HFF-Myc (cell line): ENCODE data around the gene OTOG.

ENCODE experiments used
- DNase-seq: peaks from one replicate; pipeline ENCODE4 v3.0.0-alpha.2; 2011; ENCODE audit warnings: low read depth; ENCODE audit errors: extremely low read depth
- H3K4me3 ChIP-seq: replicated peaks from 2 replicates; pipeline ENCODE4 v1.5.1; 2011; ENCODE audit warnings: low read depth, mild to moderate bottlenecking, control low read depth, low read length
- TF ChIP-seq, protein P1 (sequence below): IDR thresholded peaks from 2 replicates; pipeline ENCODE4 v1.5.1; 2012; ENCODE audit warnings: mild to moderate bottlenecking, low read depth, low read length, control low read depth; ENCODE audit errors: missing control alignments

The OTOG gene

DNA sequence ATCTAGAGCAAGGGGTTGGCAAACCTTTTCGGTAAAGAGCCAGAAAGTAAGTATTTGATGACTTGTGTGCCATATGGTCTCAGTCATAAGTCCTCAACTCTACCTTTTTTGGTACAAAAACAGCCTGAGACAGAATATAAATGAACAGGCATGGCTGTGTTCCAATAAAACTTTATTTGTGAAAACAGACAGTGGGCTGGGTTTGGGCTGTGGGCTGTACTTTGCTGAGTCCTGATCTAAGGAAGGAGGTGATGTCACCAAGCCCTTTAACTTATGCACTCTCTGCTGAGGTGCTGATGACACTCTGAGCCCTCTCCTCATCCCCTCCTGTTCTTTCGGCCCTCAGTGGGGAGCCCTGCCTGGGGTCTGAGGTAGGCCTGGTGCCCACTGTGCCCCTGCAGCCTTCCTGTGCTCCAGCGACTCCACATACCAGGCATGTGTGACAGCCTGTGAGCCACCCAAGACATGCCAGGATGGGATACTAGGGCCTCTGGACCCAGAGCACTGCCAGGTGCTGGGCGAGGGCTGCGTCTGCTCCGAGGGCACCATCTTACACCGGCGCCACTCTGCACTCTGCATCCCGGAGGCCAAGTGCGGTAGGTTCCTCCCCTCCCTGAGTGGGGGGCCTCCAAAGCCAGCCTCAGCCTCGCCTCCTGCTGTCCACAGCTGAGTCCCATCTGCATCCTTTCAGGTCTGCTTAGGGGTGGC, 86.4 kb downstream of the OTOG start:
- no peak overlapping the region for H3K4me3 ChIP-seq
- DNase-seq = no peak
- TF ChIP-seq, protein P1, sequence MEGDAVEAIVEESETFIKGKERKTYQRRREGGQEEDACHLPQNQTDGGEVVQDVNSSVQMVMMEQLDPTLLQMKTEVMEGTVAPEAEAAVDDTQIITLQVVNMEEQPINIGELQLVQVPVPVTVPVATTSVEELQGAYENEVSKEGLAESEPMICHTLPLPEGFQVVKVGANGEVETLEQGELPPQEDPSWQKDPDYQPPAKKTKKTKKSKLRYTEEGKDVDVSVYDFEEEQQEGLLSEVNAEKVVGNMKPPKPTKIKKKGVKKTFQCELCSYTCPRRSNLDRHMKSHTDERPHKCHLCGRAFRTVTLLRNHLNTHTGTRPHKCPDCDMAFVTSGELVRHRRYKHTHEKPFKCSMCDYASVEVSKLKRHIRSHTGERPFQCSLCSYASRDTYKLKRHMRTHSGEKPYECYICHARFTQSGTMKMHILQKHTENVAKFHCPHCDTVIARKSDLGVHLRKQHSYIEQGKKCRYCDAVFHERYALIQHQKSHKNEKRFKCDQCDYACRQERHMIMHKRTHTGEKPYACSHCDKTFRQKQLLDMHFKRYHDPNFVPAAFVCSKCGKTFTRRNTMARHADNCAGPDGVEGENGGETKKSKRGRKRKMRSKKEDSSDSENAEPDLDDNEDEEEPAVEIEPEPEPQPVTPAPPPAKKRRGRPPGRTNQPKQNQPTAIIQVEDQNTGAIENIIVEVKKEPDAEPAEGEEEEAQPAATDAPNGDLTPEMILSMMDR = no peak

DNA sequence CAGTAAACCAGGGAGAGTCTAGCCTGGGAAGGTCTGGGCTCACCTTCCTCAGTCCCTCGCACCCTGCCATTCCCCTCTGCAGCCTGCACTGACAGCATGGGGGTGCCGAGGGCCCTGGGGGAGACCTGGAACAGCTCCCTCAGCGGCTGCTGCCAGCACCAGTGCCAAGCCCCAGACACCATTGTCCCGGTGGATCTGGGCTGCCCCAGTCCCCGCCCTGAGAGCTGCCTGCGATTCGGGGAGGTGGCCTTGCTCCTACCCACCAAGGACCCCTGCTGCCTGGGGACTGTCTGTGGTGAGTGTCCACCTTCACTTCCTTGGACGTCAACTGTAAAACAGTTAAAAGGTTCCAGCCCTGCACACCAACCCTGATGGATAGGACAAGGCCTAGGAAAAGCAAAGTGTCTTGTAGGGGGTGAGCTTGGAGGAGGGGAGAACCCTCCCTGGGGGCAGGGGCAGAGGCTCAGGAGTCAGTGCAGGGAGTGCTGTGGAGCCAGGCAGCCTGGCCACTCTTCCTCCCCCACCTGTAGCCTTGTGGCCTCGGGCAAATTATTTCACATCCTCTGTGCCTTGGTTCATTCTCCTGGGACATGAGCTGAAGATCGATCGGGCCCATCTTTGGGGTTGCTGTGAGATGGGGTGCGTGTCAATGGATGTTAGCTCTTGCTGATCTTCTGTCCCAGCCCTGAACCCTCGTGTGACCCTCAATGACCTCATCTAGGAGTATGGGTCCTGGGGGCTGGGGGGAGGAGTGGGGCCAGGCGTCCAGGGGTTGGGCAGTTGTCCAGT, 87.1 kb downstream of the OTOG start:
- no peak overlapping the region for H3K4me3 ChIP-seq
- no peak for DNase-seq
- TF ChIP-seq, protein P1 = no peak

DNA sequence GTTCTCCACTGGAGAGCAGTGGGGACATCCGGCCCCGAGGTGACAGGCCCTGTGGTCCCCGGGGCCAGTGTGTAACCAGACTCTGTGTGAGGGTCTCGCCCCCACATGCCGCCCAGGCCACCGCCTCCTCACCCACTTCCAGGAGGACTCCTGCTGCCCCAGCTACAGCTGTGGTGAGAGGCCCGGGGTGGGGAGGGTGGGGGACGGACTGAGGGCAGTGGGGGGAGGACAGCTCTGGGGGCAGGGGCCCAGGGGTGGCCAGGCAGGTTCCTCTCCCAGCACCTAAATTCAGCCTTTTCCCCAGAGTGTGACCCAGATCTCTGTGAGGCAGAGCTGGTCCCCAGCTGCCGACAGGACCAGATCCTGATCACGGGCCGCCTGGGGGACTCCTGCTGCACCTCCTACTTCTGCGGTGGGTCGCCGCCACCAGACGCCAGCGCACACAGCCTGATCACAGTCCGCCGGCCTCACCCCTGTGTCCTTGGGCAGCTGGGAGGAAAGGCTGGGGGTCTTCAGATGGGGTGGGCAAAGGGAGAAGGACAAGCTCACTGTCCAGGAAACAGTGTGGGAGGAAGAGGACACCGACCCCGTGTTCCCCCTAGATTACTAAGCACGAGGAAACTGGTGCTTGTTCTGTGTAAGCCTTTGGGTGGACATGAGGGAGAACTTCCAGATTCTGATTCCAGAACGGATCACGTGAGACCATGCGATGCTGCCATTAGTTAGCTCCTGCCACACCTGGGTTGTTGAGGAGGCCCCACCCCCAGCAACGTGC, 87.9 kb downstream of the OTOG start:
- no peak overlapping the region for H3K4me3 ChIP-seq
- no peak for DNase-seq
- TF ChIP-seq, protein P1 = no peak

DNA sequence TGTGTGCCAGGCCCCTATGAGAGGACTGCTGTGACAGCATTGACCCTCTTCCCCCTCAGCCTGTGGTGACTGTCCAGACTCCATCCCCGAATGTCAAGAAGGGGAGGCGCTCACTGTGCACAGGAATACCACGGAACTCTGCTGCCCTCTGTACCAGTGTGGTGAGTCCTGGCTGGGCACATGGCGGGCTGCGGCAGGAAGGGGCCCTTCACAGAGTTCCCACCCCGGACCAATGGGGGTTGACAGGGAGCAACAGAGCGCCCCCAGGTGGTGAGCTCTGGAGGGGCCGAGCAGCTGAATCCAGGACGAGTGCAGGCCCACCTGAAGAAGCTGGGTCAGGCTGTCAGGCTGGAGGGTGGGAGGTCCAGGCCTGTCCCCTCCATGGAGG, 88.5 kb downstream of the OTOG start:
- TF ChIP-seq, protein P1 = no peak
- H3K4me3 ChIP-seq = no peak overlapping the region
- no peak for DNase-seq

DNA sequence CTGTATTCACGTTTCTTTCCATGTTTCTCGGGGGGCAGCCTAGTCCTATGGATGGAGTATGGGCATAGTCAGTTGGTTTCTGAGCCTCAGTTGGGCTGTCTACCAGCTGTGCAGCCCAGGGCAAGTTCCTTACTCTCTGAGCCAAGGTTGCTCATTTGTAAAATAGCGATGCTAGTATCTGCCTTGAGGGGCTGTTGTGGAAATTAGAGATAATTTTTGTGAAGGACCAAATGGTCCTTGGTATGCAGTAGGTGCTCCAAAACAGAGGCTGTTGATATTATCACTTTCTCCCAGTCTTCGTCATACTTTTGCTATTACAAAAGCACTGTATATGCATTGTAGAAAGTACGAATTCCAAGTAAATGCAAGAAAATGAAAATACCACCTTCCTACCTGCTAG, 89.7 kb downstream of the OTOG start:
- H3K4me3 ChIP-seq = no peak overlapping the region
- TF ChIP-seq, protein P1 = no peak
- DNase-seq = no peak

DNA sequence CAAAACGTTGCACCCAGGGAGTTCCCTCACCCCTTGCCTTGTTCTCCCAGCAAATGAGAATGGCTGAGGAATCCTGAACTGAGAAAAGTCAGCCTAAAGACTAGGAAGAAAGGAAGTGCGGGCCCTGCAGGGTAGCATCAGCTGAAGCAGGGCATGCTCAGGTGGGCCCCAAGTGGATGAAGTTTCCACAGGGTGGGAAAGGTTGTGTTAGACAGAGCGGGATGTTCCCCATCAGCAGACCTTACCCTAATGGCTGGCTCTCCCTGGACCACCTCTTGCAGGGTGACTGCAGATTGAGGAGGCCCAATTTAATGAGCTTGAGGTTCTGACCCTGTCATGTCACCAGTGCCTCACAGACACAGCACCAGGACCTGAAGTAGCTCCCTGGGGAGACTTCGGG, 90.8 kb downstream of the OTOG start:
- H3K4me3 ChIP-seq = no peak overlapping the region
- TF ChIP-seq, protein P1 = no peak
- no peak for DNase-seq
